ENCODE data around the gene CSRNP2.
"Not testable (repeated sequence)": the region's sequence is repeated elsewhere in the genome, so short reads cannot be mapped to it uniquely, and the experiment has no call there.

CSRNP2 gene

GRCh38 chr12:51078346-51078745 is 5.0 kb downstream of the CSRNP2 start:
- DNase-seq (ENCODE audit: low read depth): not testable (repeated sequence)

DNA sequence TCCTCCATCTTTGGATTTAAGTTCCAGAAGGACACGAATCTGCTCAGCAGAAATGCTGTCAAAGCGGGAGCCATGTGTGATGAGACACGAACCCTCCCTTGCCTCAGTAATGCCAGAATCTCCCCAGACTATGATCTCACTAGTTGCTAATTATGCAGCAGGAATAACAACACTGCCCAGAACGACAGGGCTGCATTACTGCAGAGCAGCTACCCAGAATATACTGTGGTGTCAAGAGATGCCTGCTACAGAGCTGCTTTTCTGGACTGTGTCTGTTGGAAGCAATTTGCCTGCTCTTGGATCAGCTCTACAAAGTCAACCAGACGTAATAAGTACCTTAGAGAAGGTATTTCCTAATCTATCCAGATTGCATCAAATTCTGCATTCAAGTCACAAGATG is 5.5 kb downstream of the CSRNP2 start:
- no peak for DNase-seq (ENCODE audit: low read depth)

- DNase-seq (ENCODE audit: low read depth): no peak
Measured at GRCh38 chr12:51076236-51076930, 7.0 kb downstream of the CSRNP2 start.

GRCh38 chr12:51075390-51075789 is 8.0 kb downstream of the CSRNP2 start:
- no peak for DNase-seq (ENCODE audit: low read depth)

DNA sequence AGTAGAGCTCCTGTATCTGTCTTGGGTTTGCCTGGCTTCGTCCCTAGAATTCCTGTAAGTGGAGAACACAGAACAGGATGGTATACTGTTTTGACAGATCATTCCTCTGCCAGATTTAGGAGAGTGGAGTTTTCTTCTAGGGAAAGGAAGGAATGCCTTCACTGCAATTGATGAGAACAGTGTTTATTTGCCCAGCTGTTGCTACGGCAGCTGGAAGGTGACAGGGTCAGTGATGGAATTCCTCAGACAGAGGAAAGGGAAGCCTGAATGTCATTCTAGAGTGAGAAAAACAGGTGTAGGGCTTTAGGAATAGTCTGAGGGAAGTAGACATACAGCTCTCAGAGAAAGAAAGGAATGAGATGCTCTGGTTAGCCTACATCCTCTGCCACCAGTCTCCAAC is 11.7 kb downstream of the CSRNP2 start:
- DNase-seq (ENCODE audit: low read depth): no peak

DNA sequence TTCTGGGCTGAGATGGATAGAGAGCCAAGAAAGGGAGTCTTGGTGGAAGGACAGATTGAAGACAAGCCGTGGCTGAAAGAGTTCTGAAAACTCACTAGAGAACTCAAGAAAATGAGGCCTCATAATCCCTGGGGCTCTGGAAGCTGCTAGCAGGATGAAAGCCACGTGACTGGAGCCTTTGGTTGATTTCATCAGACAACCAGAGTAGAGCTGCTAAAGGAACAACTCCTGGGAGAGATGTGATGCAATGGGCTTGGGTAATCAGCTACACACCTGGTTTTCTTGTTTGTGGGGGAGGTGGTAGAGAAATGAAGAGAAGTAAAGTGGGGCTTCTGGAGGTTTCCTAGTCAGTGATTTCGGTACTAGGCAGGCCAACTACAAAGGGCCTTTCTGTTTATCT is 13.4 kb downstream of the CSRNP2 start:
- DNase-seq (ENCODE audit: low read depth): no peak

DNA sequence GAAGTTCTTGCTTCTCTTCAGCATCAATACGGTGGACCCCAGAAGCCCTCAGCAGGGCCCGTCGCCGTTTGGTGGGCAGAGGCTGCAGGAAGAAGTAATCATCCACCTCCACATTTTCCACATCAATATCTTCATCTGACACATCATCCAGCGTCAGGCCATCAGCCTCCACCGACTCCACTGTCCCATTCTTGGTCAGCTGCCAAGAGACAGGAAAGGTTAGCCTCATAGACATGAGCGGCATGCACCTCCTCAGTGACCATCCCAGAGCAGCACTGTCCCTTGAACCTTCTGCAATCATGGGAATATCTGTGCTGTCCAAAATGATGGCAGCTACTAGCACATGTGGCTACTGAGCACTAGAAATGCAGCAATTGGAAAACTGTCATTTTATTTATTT is 15.6 kb downstream of the CSRNP2 start:
- DNase-seq (ENCODE audit: low read depth): no peak

GRCh38 chr12:51067229-51067628 is 16.2 kb downstream of the CSRNP2 start:
- DNase-seq (ENCODE audit: low read depth): no peak

DNA sequence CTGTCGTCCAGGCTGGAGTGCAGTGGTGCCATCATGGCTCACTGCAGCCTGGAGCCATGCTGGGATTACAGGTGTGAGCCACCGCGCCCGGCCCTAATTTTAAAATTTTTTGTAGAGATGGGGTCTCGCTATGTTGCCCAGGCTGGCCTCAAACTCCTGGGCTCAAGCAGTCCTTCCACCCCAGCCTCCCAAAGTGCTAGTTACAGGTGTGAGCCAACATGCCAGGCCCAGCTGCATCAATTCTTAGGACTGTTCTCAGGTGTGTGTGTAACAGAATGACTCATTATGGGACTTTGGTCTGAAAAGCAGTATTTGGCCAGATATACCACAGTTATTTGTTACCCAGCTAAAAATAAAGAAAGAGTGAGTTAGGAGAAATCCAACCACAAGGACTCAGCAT is 17.9 kb downstream of the CSRNP2 start:
- DNase-seq (ENCODE audit: low read depth): no peak

DNA sequence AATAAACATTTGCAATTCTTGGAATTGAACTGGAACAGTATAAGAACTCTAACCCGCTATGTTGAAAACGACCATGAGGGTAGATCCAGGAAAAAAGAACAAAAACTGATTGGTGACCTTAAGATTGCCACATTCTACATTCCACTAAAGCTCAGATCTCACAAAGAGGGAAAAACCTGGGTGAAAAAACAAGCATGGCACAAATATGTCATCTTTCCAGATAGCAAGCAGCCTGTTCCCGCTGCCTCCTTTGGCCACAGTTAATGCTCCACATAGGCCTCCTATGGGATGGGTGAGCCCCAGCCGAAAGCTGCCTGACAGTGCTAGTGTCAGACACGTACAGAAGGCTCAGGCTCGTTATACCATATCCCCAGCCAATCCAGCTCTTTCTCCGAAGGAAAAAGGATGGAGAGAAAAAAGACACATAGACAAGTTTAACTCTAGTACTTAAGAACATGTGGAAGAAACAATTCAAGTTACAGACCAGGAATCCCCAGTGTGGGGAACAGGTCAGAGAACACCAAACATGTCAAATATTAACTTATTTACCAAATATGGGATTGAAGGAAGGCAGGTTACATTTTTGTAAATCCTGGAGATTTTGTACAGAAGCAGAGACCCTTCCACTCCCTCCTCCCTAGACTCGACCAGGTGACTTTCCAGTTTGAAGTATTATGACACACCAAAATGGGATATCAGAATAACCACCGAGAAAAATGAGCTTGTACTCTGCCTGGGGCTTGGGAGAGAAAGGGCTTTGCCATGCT is 20.6 kb downstream of the CSRNP2 start:
- DNase-seq (ENCODE audit: low read depth): no peak

GRCh38 chr12:51059086-51059485 is 24.3 kb downstream of the CSRNP2 start:
- no peak for DNase-seq (ENCODE audit: low read depth)

- DNase-seq (ENCODE audit: low read depth): no peak
Measured at GRCh38 chr12:51056242-51056641, 27.2 kb downstream of the CSRNP2 start.

GRCh38 chr12:51055060-51055459 is 28.3 kb downstream of the CSRNP2 start:
- no peak for DNase-seq (ENCODE audit: low read depth)

GRCh38 chr12:51051787-51052186 is 31.6 kb downstream of the CSRNP2 start:
- DNase-seq (ENCODE audit: low read depth): no peak

GRCh38 chr12:51049525-51049924 is 33.9 kb downstream of the CSRNP2 start:
- no peak for DNase-seq (ENCODE audit: low read depth)

DNA sequence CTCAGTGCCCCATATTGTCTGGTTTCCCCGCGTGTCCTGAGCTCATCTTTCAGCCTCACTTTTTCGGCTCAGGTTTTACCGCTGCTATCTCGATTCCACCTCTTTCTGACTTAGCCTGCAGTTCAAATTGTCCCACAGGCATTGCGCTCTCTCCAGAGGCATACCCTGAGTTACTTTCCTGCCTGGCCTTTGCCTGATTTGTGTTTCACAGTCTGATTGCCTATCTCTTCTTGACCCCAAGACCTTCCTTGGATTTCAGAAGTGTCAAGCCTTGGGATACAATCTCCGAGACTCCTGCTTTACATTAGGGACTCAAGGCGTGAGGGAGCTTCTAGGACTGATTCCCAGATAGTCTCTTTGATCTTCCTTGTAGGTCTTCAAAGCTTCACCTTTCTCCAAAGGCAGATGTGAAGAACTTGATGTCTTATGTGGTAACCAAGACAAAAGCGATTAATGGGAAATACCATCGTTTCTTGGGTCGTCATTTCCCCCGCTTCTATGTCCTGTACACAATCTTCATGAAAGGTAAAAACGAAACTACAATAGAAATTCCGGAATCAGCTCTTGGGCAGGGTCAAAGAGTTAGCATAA is 34.6 kb downstream of the CSRNP2 start:
- DNase-seq (ENCODE audit: low read depth): no peak

- peak; percentile 91 for DNase-seq (ENCODE audit: low read depth)
Measured at GRCh38 chr12:51047655-51048540, 35.5 kb downstream of the CSRNP2 start, which contains the start of gene LETMD1. LETMD1 (plus strand) TSS chr12:51048327; CDS start chr12:51048357, 30 bp downstream.

DNA sequence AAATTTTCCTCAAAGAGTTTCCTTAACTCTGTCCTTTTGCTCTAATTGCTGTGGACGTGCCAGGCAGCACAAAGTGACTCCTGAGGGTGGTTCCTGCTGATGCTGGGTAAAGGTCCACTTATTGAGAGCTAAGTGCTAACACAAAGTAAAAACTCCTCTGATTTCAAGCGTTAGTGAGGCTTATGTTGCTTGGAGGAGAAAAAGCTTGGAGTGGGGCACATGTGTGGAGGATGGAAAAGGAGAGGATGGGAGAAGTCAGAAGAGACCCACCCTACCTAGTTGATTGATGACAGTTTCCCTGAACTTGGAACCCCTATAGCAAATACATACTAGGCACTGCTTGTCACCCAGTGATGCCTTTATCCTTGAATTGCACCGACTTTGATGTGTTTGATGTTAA is 47.1 kb downstream of the CSRNP2 start:
- no peak for DNase-seq (ENCODE audit: low read depth)

DNA sequence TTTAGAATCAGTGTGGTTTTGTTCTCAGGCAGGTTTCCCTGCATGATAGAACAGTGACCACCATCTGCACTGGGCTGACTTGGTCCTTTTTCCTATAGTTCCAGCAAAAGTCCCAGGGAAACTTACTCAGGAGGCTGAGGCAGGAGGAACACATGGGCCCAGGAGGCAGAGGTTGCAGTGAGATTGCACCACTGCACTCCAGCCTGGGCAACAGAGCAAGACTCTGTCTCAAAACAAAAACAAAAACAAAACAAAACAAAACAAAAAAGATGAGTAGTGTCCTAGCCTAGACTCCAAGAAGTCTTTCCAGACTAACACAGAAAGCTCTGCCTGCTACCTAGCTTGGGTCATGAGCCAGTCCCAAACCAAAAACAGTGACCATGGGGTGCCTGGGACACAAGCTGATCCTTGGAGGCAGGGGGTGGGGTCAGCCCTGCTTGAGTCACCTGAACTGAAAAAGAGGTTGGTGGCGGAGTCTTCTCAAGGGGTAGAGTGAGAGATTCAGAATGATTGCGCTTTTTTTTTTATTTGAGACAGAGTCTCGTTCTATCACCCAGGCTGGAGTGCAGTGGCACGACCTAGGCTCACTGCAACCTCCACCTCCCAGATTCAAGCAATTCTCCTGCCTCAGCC is 49.8 kb downstream of the CSRNP2 start:
- no peak for DNase-seq (ENCODE audit: low read depth)

DNA sequence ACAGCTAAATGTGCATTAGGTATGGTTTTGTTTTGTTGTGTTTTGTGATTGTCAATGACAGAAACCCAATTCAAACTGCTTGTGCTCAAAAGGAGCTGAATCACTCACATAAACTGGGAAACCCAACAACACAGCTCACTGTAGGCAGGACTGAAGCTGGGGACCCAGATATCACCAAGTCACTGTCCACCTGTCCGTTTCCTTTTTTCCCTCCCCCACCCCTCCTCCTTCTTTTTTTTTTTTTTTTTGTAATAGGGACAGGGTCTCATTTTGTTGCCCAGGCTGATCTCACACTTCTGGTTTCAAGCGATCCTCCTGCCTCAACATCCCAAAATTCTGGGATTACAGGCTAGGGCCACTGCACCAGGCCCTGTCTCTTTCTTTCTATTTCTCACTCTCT is 50.3 kb downstream of the CSRNP2 start:
- no peak for DNase-seq (ENCODE audit: low read depth)

DNA sequence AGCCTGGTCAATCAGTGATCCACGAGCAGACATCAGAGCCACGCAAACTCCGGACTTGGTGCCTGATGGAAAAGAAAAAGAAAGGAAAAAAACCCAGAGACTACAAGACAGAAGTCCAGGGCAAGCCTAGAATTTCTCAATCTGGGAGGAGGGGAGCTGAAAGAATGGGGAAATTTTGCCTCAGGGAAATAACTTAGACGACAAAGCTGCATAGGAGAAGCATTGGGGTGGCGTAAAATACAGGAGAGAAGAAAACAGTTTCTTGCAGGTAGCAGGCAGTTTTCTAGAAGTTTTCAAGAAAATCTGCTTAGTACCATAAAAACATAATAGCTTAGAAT is 54.6 kb downstream of the CSRNP2 start:
- DNase-seq (ENCODE audit: low read depth): no peak
